MCF 10A (cell line): ENCODE results near the gene PTOV1. TPM values are rescaled to one million over a fixed set of nuclear protein-coding genes. Genes with fewer than 3 reads are reported as not detected.

Experiments
- BruUV-seq: library from RNA; stranded (reverse); fragments of 400-500 nt; replicated peaks from 2 replicates; lab custom pipeline; 2021; lab: Mats Ljungman, UMichigan
- CTCF ChIA-PET: fragments of 300-600 bp; sonication (Branson Sonifier 250); formaldehyde crosslinking; extraction: SDS; loops from one replicate; lab custom pipeline; 2021; ENCODE audit warnings: antibody characterized with exemption, inconsistent platforms; lab: Yijun Ruan, JAX
- POLR2A ChIA-PET: fragments of 300-600, 350-650 bp; sonication (Branson Sonifier 250); formaldehyde crosslinking; extraction: SDS; loops from one replicate; lab custom pipeline; 2020; ENCODE audit warnings: antibody characterized with exemption, inconsistent platforms; lab: Yijun Ruan, JAX
- DNase-seq: peaks from one replicate; pipeline ENCODE4 v3.0.0-alpha.2; 2018; ENCODE audit not compliant: unreplicated experiment
- H3K27ac Mint-ChIP-seq: one replicate; pipeline ENCODE4 v1.8.0; 2022; ENCODE audit warnings: mild to moderate bottlenecking, low read depth, mixed read lengths; ENCODE audit not compliant: unreplicated experiment
- H3K27me3 Mint-ChIP-seq: one replicate; pipeline ENCODE4 v1.8.0; 2022; ENCODE audit warnings: mixed read lengths; ENCODE audit not compliant: insufficient read depth, unreplicated experiment
- H3K36me3 Mint-ChIP-seq: one replicate; pipeline ENCODE4 v1.8.0; 2022; ENCODE audit warnings: mild to moderate bottlenecking, moderate library complexity, mixed read lengths; ENCODE audit not compliant: insufficient read depth, unreplicated experiment
- H3K4me1 Mint-ChIP-seq: one replicate; pipeline ENCODE4 v1.8.0; 2022; ENCODE audit warnings: mixed read lengths; ENCODE audit not compliant: insufficient read depth, unreplicated experiment
- H3K4me3 Mint-ChIP-seq: one replicate; pipeline ENCODE4 v1.8.0; 2022; ENCODE audit warnings: mild to moderate bottlenecking, moderate library complexity, mixed read lengths; ENCODE audit not compliant: unreplicated experiment
- H3K9me3 Mint-ChIP-seq: one replicate; pipeline ENCODE4 v1.8.0; 2022; ENCODE audit warnings: mixed read lengths; ENCODE audit not compliant: unreplicated experiment
- intact Hi-C: fragments of 100-400 bp; cut with micrococcal nuclease; formaldehyde crosslinking; loops from 2 replicates; pipeline ENCODE4 v1.14.1; 2022
- total RNA-seq: library from RNA; stranded (reverse); gene quantifications from 2 replicates; pipeline ENCODE4 v1.2.3, GENCODE V29; 2022
- TF ChIP-seq, protein P1 (sequence below): fragments of 200-600 bp; IDR thresholded peaks from one replicate; pipeline ENCODE4 v1.8.0; 2022; ENCODE audit warnings: antibody characterized with exemption, mild to moderate bottlenecking; ENCODE audit not compliant: unreplicated experiment

The PTOV1 gene
- total RNA-seq, 1 experiment from 2014 or later = 78.8 TPM

DNA sequence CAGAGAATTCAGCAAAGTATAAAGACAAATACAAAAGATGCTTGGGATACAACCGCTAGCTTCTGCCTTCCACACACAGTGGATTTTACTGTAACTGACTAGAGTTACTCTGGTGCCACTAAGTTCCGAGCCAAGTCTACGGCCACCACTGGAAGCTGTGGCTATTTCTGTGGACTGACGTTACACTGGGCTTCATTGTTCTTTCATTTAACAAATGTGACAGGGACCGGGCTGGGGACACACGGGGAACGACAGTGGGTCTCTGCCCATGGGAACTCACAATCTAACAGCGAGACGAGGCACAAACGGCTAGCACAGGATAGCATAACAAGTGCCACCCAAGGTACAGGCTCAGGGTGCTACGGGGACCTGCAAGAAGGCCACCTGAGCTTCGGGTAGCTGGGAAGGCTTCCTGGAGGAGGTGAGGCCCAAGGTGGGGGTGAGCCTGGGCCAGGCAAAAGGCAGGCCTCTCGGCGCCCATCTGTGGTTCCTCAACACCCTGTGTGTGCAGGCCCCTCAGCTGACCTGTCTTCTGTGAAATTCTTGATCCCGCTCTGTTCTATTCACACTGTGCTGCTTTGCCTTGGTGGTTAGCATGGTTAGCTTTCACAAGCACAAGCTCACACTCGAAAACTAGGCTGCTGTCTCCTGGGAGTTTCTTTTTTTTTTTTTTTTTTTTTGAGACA, 56.1 kb downstream of the PTOV1 start:
- no peaks in the 10 kb centered on the region for H3K9me3 Mint-ChIP-seq
- BruUV-seq = TSS peak; percentile 36

DNA sequence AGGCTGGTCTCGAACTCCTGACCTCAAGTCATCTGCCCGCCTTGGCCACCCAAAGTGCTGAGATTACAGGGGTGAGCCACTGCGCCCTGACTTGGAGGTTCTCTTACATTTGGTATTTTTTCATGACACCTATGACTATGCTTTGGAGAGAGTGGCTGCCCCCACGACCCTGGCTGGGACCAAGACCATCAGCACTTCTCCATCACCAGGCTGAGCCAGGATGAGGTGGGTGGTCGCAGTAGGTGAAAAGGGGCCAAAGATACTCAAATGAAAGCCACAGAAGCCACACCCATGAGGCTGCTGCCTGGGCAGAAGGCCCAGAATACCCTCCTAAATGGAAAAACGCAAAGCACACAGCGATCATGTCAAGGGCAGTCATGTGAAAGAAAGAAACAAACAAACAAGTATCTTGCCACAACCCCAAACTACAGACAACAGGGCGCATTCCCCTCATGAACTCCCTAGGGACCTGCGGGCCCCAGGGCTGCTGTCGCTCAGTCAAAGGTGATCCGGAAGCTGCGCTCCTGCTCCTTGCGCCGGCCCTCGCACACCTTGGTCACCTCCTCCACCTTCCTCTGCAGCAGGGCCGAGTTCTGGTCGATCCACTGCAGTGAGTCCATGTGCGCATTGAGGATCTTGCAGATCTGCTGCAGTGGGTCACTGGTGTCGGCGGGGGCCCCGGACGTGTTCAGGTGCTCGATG, 56.9 kb downstream of the PTOV1 start:
- peaks cover 9% of the 10 kb centered on the region for H3K4me1 Mint-ChIP-seq
- TF ChIP-seq, protein P1, sequence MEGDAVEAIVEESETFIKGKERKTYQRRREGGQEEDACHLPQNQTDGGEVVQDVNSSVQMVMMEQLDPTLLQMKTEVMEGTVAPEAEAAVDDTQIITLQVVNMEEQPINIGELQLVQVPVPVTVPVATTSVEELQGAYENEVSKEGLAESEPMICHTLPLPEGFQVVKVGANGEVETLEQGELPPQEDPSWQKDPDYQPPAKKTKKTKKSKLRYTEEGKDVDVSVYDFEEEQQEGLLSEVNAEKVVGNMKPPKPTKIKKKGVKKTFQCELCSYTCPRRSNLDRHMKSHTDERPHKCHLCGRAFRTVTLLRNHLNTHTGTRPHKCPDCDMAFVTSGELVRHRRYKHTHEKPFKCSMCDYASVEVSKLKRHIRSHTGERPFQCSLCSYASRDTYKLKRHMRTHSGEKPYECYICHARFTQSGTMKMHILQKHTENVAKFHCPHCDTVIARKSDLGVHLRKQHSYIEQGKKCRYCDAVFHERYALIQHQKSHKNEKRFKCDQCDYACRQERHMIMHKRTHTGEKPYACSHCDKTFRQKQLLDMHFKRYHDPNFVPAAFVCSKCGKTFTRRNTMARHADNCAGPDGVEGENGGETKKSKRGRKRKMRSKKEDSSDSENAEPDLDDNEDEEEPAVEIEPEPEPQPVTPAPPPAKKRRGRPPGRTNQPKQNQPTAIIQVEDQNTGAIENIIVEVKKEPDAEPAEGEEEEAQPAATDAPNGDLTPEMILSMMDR = no peak
- H3K27ac Mint-ChIP-seq = no peak overlapping the region
- no peaks in the 10 kb centered on the region for H3K9me3 Mint-ChIP-seq
- ChIA-PET CTCF (interaction anchor here (0.5 to 1.1 kb wide), 3 partner anchors 9 to 606 kb away, joined by 3 to 5 read pairs (median 3); no protein-coding TSS in a partner anchor), POLR2A (no interaction called here)
- peaks cover 30% of the 10 kb centered on the region for H3K36me3 Mint-ChIP-seq
- intact Hi-C loops = no loop called here
- no peaks in the 10 kb centered on the region for H3K27me3 Mint-ChIP-seq
- no TSS peak for BruUV-seq
- H3K4me3 Mint-ChIP-seq = no peak overlapping the region
- no peak for DNase-seq

More for the DNA sequence above, 56.1 kb downstream of the PTOV1 start:
- intact Hi-C loops = no loop called here
- peaks cover 9% of the 10 kb centered on the region for H3K4me1 Mint-ChIP-seq
- no peak for DNase-seq
- H3K27ac Mint-ChIP-seq = no peak overlapping the region
- peaks cover 25% of the 10 kb centered on the region for H3K36me3 Mint-ChIP-seq
- H3K27me3 Mint-ChIP-seq = no peaks in the 10 kb centered on the region
- ChIA-PET POLR2A (interaction anchor here (0.7 kb wide), 1 partner anchor 20 kb away, joined by 3 read pairs; no protein-coding TSS in a partner anchor), CTCF (interaction anchor here (1.1 kb wide), 1 partner anchor 10 kb away, joined by 3 read pairs; no protein-coding TSS in a partner anchor)
- H3K4me3 Mint-ChIP-seq = no peak overlapping the region
- TF ChIP-seq, protein P1 = no peak

DNA sequence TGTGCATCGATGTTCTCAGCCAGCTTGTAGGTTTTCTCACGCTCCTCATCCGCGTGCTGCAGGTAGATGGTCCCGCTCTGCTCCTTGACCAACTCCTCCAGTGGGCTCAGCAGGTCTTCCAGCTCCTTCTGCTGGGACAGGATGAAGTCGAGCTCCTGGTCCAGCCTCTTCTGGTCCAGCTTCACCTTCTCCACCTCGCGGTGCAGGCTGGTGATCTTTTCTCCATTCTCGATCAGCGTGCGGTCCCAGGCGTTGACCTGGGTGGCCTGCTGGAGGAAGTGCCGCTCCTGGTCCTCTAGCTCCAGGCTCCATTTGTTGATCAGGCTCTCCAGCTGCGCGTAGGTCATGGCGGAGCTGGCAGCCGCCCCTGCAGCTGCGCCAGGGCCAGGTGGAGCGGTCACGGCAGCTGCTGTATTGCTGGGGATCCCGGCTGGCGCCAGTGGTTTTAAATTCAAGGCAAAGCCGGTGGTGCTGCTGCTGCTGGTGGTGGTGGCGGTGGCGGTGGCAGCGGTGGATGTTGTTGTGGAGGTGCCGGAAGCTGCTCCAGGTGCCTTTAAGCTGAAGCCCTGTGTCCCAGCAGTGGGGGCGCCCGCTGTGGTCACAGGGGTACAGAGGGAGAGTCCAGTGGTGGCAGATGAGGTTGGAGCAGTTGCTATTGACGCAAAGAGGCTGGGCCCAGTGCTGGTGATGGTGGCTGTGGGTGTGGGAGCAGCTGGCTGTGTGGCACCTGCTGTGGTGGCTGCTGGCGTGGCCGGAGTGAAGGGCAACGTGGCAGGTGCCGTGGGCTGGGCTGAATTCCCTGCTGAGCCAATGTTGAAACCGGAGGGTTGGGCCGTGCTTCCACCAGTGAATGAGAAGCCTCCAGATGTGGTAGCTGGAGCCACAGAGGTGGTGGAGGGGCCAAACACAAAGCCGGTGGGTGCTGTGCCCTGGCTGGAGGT, 57.8 kb downstream of the PTOV1 start:
- Mint-ChIP-seq H3K9me3 (no peaks in the 10 kb centered on the region), H3K36me3 (peaks cover 37% of the 10 kb centered on the region), H3K27me3 (no peaks in the 10 kb centered on the region), H3K4me3 (no peak overlapping the region), H3K4me1 (peaks cover 9% of the 10 kb centered on the region), H3K27ac (no peak overlapping the region)
- TF ChIP-seq, protein P1 = no peak
- no peak for DNase-seq
- ChIA-PET POLR2A (no interaction called here), CTCF (interaction anchor here (0.5 to 0.9 kb wide), 2 partner anchors 29 to 607 kb away, joined by 3 to 5 read pairs; no protein-coding TSS in a partner anchor)
- BruUV-seq = no TSS peak
- intact Hi-C loops = no loop called here
